ENCODE results near the gene PRPF40B.

Gene PRPF40B

GRCh38 chr12:49674318-49674981 lies 51.1 kb downstream of the PRPF40B start:
- TF ChIP-seq CTCF (IDR thresholded peaks at IDR 0.05; ENCODE audit: control extremely low read depth, extremely low read depth, low read depth, missing control alignments): no peak
- DNase-seq (ENCODE audit: extremely low spot score): no peak
- ChIA-PET CTCF (interaction anchor here (0.8 to 11.7 kb wide), 18 partner anchors 10 to 316 kb away, joined by 3 to 131 read pairs (median 6); partner anchors contain the start of genes FMNL3, PRPF40B and TMBIM6), POLR2A (interaction anchor here (0.5 to 5.2 kb wide), 3 partner anchors 30 to 67 kb away, joined by 3 to 22 read pairs (median 7); partner anchors contain the start of gene TMBIM6)

DNA sequence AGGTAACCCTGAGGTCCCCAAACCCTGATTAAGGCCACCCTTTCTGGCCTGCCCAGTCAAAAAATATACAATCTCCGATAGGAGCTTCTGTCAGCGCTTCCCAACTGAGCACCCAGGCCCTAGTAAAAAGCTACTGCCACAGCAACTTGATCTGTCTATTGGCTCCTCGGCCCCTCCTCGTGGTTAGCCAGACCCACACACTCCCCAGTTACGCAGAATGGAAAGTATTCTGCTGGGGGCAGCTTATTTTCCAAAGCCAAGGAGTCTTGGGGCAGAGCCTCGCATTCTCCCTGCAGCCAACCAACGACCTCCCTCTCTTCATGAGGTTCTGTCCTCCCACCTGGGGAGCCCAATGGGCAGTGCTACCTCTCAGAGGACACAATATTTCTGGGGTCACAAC lies 51.8 kb downstream of the PRPF40B start:
- ChIA-PET CTCF (interaction anchor here (0.8 to 11.7 kb wide), 13 partner anchors 11 to 317 kb away, joined by 3 to 131 read pairs (median 8); partner anchors contain the start of genes FMNL3 and PRPF40B), POLR2A (interaction anchor here (5.2 kb wide), 1 partner anchor 29 kb away, joined by 22 read pairs; no protein-coding TSS in a partner anchor)
- TF ChIP-seq CTCF (IDR thresholded peaks at IDR 0.05; ENCODE audit: control extremely low read depth, extremely low read depth, low read depth, missing control alignments): no peak

GRCh38 chr12:49678711-49679110 lies 55.4 kb downstream of the PRPF40B start:
- DNase-seq (ENCODE audit: extremely low spot score): no peak
- POLR2A ChIA-PET: no interaction called here
- TF ChIP-seq CTCF (IDR thresholded peaks at IDR 0.05; ENCODE audit: control extremely low read depth, extremely low read depth, low read depth, missing control alignments): no peak
- CTCF ChIA-PET: interaction anchor here (0.7 to 3.8 kb wide), 11 partner anchors 10 to 141 kb away, joined by 3 to 29 read pairs (median 3); partner anchors contain the start of gene TMBIM6

More for the DNA sequence above, 51.8 kb downstream of the PRPF40B start:
- DNase-seq (ENCODE audit: extremely low spot score): no peak

DNA sequence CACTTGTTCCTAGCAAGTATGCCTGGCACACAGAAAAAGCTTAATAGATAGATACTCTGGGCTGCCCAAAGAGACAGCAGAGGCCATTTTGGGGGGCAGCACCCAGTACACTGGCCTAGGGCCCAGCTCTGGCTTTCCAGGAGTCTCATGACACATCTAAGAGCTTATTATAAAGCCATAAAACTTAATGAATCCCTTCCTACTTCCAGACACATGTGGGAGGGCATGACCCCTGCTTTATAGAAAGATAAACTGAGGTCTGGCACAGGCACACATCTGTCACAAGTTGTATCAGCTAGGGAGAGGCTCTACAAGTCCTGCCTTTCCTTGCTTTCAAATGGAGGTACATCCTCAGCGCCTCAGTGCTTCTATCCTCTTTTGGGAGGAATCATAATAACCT lies 56.7 kb downstream of the PRPF40B start:
- TF ChIP-seq CTCF (IDR thresholded peaks at IDR 0.05; ENCODE audit: control extremely low read depth, extremely low read depth, low read depth, missing control alignments): no peak
- CTCF ChIA-PET: interaction anchor here (0.7 to 3.8 kb wide), 16 partner anchors 8 to 159 kb away, joined by 3 to 29 read pairs (median 6); no protein-coding TSS in a partner anchor
- POLR2A ChIA-PET: interaction anchor here (1.4 kb wide), 1 partner anchor 24 kb away, joined by 9 read pairs; no protein-coding TSS in a partner anchor
- no peak for DNase-seq (ENCODE audit: extremely low spot score)

DNA sequence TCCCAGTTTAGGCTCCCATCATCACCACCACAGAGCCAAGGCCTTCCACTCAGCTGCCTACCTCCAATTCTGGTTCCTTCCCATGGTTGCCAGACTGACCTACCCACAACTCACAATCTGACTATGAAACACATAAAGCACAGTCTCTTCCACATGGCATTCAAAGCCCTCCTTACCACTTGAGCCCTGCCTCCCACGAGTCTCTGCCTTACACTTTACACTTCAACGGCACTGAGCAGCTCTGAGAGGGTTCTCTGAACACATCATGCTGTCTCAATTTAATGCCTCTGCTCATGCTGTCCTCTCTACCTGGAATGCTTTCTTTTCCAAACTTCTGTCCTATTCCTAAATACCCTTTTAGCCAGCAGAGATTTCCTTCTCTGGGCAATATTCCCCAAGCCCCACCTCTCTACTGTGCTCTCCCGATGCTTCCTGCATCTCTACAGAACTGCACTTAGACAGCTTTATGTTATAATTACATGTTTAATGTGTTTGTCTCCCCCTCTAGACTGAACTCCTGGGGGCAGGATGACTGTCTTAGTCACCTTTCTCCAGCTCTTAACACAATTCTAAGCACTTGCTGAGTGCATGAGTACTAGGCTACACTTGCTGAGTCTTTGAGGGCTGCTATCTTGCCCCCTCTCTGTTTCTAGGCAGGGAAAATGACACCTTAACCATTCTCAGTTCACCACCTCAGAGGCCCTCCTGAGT lies 60.4 kb downstream of the PRPF40B start:
- no peak for DNase-seq (ENCODE audit: extremely low spot score)
- CTCF ChIA-PET: interaction anchor here (0.9 to 10.7 kb wide), 13 partner anchors 8 to 58 kb away, joined by 3 to 93 read pairs (median 4); partner anchors contain the start of gene TMBIM6
- POLR2A ChIA-PET: interaction anchor here (0.5 to 1.6 kb wide), 2 partner anchors 57 to 296 kb away, joined by 3 read pairs; no protein-coding TSS in a partner anchor
- no peak for TF ChIP-seq CTCF (IDR thresholded peaks at IDR 0.05; ENCODE audit: control extremely low read depth, extremely low read depth, low read depth, missing control alignments)

- no peak for TF ChIP-seq CTCF (IDR thresholded peaks at IDR 0.05; ENCODE audit: control extremely low read depth, extremely low read depth, low read depth, missing control alignments)
- DNase-seq (ENCODE audit: extremely low spot score): no peak
- CTCF ChIA-PET: interaction anchor here (1.0 to 10.7 kb wide), 4 partner anchors 10 to 22 kb away, joined by 3 to 93 read pairs (median 10); no protein-coding TSS in a partner anchor
- POLR2A ChIA-PET: interaction anchor here (1.6 kb wide), 1 partner anchor 57 kb away, joined by 3 read pairs; no protein-coding TSS in a partner anchor
These were observed 61.0 kb downstream of the PRPF40B start for GRCh38 chr12:49684310-49684854.

Measured in GM10248 (cell line).